Nephron (organoid): ENCODE measurements around the gene OSBPL9.
"Not testable (repeated sequence)": the region's sequence is repeated elsewhere in the genome, so short reads cannot be mapped to it uniquely, and the experiment has no call there.

Experiments
- H3K27ac Mint-ChIP-seq, 3 experiments: 2 replicates each; pipeline ENCODE4 v1.8.0; 2020; ENCODE audit warnings: mixed read lengths in 3 of 3, mild to moderate bottlenecking in 2 of 3, moderate library complexity in 1 of 3
- H3K27me3 Mint-ChIP-seq: 2 replicates; pipeline ENCODE4 v1.8.0; 2021; ENCODE audit warnings: low read depth, mild to moderate bottlenecking, moderate library complexity, mixed read lengths
- H3K36me3 Mint-ChIP-seq: 2 replicates; pipeline ENCODE4 v1.8.0; 2020; ENCODE audit warnings: low read depth, mixed read lengths
- H3K4me1 Mint-ChIP-seq: 2 replicates; pipeline ENCODE4 v1.8.0; 2020; ENCODE audit warnings: mixed read lengths
- H3K4me3 Mint-ChIP-seq, 3 experiments: 2 replicates each; pipeline ENCODE4 v1.8.0; 2020; ENCODE audit warnings: mild to moderate bottlenecking in 3 of 3, mixed read lengths in 3 of 3, moderate library complexity in 2 of 3
- H3K9me3 Mint-ChIP-seq: 2 replicates; pipeline ENCODE4 v1.8.0; 2020; ENCODE audit warnings: mixed read lengths
- CTCF ChIP-seq, 3 experiments: fragments of 200-600 bp; sonication (generic); IDR thresholded peaks; one replicate each; pipeline ENCODE4 v1.5.0; 2021; ENCODE audit warnings: antibody characterized with exemption in 3 of 3; ENCODE audit not compliant: unreplicated experiment in 3 of 3

The OSBPL9 gene

GRCh38 chr1:51600529-51600928 lies 16.4 kb upstream of the OSBPL9 start:
- Mint-ChIP-seq H3K4me1 (no peaks in the 10 kb centered on the region), H3K4me3 (no peak overlapping the region), H3K27me3 (no peaks in the 10 kb centered on the region), H3K9me3 (no peaks in the 10 kb centered on the region), H3K27ac (no peak overlapping the region), H3K36me3 (no peaks in the 10 kb centered on the region)
- TF ChIP-seq CTCF (IDR thresholded peaks at IDR 0.05; ENCODE audit: unreplicated experiment in 3 of 3) = no peak

DNA sequence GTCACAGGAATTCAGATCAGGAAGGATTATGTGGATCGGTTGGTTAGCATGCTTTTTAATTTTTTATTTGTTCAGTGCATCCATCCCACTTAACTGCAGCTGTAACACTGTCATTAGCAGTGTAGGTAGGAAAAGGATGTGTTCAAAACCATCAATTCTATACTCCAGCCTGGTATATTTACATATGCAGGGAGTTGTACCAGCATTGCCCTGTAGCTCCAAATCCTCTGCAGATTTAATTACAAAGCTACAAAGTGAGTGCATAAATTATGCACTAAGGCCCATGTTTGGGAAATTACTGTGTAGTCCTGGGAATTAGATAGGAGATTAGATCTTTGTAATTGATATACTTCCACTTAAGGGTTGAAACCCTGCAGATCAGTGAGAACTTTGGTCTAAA lies 15.9 kb upstream of the OSBPL9 start:
- no peak overlapping the region for H3K27ac Mint-ChIP-seq
- H3K36me3 Mint-ChIP-seq = no peaks in the 10 kb centered on the region
- no peaks in the 10 kb centered on the region for H3K27me3 Mint-ChIP-seq
- H3K9me3 Mint-ChIP-seq = no peaks in the 10 kb centered on the region
- TF ChIP-seq CTCF (IDR thresholded peaks at IDR 0.05; ENCODE audit: unreplicated experiment in 3 of 3) = no peak
- H3K4me1 Mint-ChIP-seq = no peaks in the 10 kb centered on the region
- H3K4me3 Mint-ChIP-seq = no peak overlapping the region

- no peaks in the 10 kb centered on the region for H3K9me3 Mint-ChIP-seq
- TF ChIP-seq CTCF (IDR thresholded peaks at IDR 0.05; ENCODE audit: unreplicated experiment in 3 of 3) = no peak
- no peak overlapping the region for H3K4me3 Mint-ChIP-seq
- peaks cover 5% of the 10 kb centered on the region for H3K27me3 Mint-ChIP-seq
- H3K36me3 Mint-ChIP-seq = no peaks in the 10 kb centered on the region
- H3K4me1 Mint-ChIP-seq = no peaks in the 10 kb centered on the region
- H3K27ac Mint-ChIP-seq = no peak overlapping the region
Observed at GRCh38 chr1:51605961-51606723, 10.8 kb upstream of the OSBPL9 start.

DNA sequence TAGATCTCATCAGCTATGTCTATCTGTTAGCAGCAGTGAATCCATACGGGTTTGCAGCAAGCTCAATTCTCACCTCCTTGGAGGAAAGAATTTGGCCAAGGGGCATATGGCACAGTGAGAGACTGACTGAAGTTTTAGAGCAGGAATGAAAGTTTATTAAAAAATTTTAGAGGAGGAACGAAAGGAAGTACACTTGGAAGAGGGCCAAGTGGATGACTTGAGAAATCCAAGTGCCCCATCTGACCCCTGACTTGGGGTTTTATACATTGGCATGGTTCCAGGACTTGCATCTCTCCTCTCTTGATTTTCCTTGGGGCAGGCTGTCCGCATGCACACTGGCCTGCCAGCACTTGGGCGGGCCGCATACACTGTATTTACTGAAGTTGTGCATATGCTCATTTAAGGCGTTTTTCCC lies 9.2 kb upstream of the OSBPL9 start:
- Mint-ChIP-seq H3K27me3 (peaks cover 6% of the 10 kb centered on the region), H3K4me3 (no peak overlapping the region), H3K9me3 (no peaks in the 10 kb centered on the region), H3K4me1 (no peaks in the 10 kb centered on the region), H3K27ac (no peak overlapping the region), H3K36me3 (no peaks in the 10 kb centered on the region)
- TF ChIP-seq CTCF (IDR thresholded peaks at IDR 0.05; ENCODE audit: unreplicated experiment in 3 of 3) = no peak

DNA sequence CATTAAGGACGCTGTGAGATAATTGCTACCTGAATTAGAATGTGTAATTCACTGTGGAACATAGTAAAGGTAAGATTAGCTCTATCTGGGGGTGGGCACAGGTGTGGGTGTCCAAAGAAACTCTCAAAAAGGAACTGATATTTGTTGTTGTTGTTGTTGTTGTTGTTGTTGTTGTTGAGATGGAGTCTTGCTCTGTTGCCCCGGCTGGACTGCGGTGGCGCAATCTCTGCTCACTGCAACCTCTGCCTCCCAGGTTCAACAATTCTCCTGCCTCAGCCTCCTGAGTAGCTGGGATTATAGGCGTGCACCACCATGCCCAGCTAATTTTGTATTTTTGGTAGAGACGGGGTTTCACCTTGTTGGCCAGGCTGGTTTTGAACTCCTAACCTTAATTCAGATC lies 6.8 kb upstream of the OSBPL9 start:
- not testable (repeated sequence) for H3K36me3 Mint-ChIP-seq, H3K27me3 Mint-ChIP-seq, H3K4me1 Mint-ChIP-seq, H3K9me3 Mint-ChIP-seq, H3K27ac Mint-ChIP-seq, H3K4me3 Mint-ChIP-seq

- H3K27me3 Mint-ChIP-seq = peaks cover 11% of the 10 kb centered on the region
- no peak overlapping the region for H3K4me3 Mint-ChIP-seq
- no peaks in the 10 kb centered on the region for H3K9me3 Mint-ChIP-seq
- no peak for TF ChIP-seq CTCF (IDR thresholded peaks at IDR 0.05; ENCODE audit: unreplicated experiment in 3 of 3)
- H3K27ac Mint-ChIP-seq = no peak overlapping the region
- no peaks in the 10 kb centered on the region for H3K4me1 Mint-ChIP-seq
- H3K36me3 Mint-ChIP-seq = no peaks in the 10 kb centered on the region
Observed at GRCh38 chr1:51610637-51611036, 6.3 kb upstream of the OSBPL9 start.
